Activated T-cell treated with anti-CD3 and anti-CD28 coated beads, Interleukin-2, amount 50 U/mL, for 72 hours (primary cell): Measurements from ENCODE around the gene SLC9A4. TPM values are rescaled to one million over a fixed set of nuclear protein-coding genes. Genes with fewer than 3 reads are reported as not detected.

ENCODE experiments used
- ATAC-seq, 2 donors: fragments of 150-1000 bp; cut with Tn5 transposase; replicated peaks in 1 of 2; 2 replicates each; pipeline ENCODE4 v1.10.0; 2021; ENCODE audit warnings: moderate library complexity in 2 of 2, mild to moderate bottlenecking in 1 of 2
- DNase-seq, 2 donors: peaks; one replicate each; pipeline ENCODE4 v3.0.0; 2021 to 2022; ENCODE audit warnings: mixed read lengths in 1 of 2
- H3K27ac Mint-ChIP-seq: one replicate; pipeline ENCODE4 v1.8.0; 2022; ENCODE audit warnings: mild to moderate bottlenecking, moderate library complexity, mixed read lengths
- H3K27me3 Mint-ChIP-seq: one replicate; pipeline ENCODE4 v1.8.0; 2022; ENCODE audit warnings: low read depth, mixed read lengths
- H3K36me3 Mint-ChIP-seq, 2 donors: one replicate each; pipeline ENCODE4 v1.8.0; 2022; ENCODE audit warnings: mixed read lengths in 2 of 2, mild to moderate bottlenecking in 1 of 2; ENCODE audit not compliant: insufficient read depth in 2 of 2
- H3K4me1 Mint-ChIP-seq: one replicate; pipeline ENCODE4 v1.8.0; 2022; ENCODE audit warnings: low read depth, mixed read lengths
- H3K4me3 Mint-ChIP-seq, 2 donors: one replicate each; pipeline ENCODE4 v1.8.0; 2022; ENCODE audit warnings: mild to moderate bottlenecking in 2 of 2, mixed read lengths in 2 of 2, moderate library complexity in 2 of 2
- H3K9me3 Mint-ChIP-seq, 2 donors: one replicate each; pipeline ENCODE4 v1.8.0; 2022; ENCODE audit warnings: mixed read lengths in 2 of 2
- total RNA-seq, 2 donors: library from RNA; stranded (reverse); gene quantifications; one replicate each; pipeline ENCODE4 v1.2.3, GENCODE V29; 2022

Gene SLC9A4
- total RNA-seq, 2 donors from 2014 or later: 0.14 TPM; not detected in 1

DNA sequence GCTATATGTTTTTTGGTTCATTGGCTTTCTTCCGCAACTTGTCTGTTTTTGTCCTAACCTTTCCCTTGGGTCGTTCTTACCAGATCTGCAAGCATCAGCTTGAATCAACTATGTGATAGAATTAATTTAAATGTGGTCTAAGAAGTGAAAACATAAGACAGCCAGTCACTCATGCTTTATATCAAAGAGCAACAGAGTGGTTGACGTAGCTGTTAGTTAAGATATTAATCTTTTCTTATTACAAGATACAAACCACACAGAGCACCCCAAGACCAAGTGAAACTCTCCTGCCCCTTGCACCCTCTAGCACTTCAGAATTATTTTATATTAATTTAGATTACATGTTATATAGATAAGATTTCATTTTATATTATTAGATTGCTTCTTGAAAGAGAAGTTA is 34.9 kb upstream of the SLC9A4 start:
- DNase-seq (no peak), ATAC-seq (peak; percentile 17 to 35)
- H3K27me3 Mint-ChIP-seq: no peaks in the 10 kb centered on the region
- H3K36me3 Mint-ChIP-seq: peaks cover 0 to 2% of the 10 kb centered on the region in 2 donors
- peaks cover 24% of the 10 kb centered on the region for H3K4me1 Mint-ChIP-seq
- no peaks in the 10 kb centered on the region for H3K9me3 Mint-ChIP-seq
- H3K4me3 Mint-ChIP-seq: no peak overlapping the region
- H3K27ac Mint-ChIP-seq: no peak overlapping the region

- H3K4me3 Mint-ChIP-seq: no peak overlapping the region
- peaks cover 0 to 2% of the 10 kb centered on the region in 2 donors for H3K36me3 Mint-ChIP-seq
- ATAC-seq: peak; percentile 41 to 68
- no peak for DNase-seq
- H3K27ac Mint-ChIP-seq: no peak overlapping the region
- peaks cover 29% of the 10 kb centered on the region for H3K4me1 Mint-ChIP-seq
- H3K27me3 Mint-ChIP-seq: no peaks in the 10 kb centered on the region
- H3K9me3 Mint-ChIP-seq: no peaks in the 10 kb centered on the region
These were observed 34.4 kb upstream of the SLC9A4 start for GRCh38 chr2:102438578-102438977.

DNA sequence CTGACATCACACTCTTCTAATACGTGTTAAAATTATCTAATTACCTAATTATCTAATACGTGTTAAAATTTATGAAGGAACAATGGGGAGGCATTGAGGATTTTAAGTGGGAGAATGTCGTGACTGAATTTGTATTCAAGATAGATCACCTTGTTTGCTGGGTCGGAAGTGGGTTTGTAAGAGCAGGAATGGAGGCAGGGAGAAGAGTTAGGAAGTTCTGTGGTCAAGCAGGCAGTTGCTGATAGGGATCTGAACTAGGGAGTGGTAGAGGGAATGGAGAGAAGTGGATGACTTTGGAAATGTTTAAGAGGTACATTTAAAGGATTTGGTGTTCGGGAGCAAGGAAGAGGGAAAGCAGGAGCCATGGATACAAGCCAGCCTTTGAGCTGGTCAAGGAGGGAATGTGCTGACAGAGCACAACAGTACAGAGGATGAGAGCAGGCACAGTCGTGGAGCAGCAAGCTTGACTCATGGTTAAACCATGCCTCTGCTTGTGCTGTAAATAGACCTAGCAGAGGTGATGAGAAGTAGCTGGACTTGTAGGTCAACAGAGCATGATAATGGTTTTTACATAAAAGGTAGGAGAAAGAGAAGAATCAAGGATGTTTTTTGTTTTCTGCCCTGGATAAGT is 33.8 kb upstream of the SLC9A4 start:
- no peak overlapping the region for H3K4me3 Mint-ChIP-seq
- H3K27me3 Mint-ChIP-seq: no peaks in the 10 kb centered on the region
- ATAC-seq (no peak), DNase-seq (no peak)
- H3K27ac Mint-ChIP-seq: no peak overlapping the region
- no peaks in the 10 kb centered on the region for H3K9me3 Mint-ChIP-seq
- H3K36me3 Mint-ChIP-seq: peaks cover 0 to 2% of the 10 kb centered on the region in 2 donors
- peaks cover 29% of the 10 kb centered on the region for H3K4me1 Mint-ChIP-seq

- peak; percentile 74 to 78 for ATAC-seq
- DNase-seq: peak; percentile 40 to 44
- peak overlapping the region; percentile 42 to 64 for H3K4me3 Mint-ChIP-seq
- no peaks in the 10 kb centered on the region for H3K36me3 Mint-ChIP-seq
- no peaks in the 10 kb centered on the region for H3K27me3 Mint-ChIP-seq
- H3K4me1 Mint-ChIP-seq: peaks cover 9% of the 10 kb centered on the region
- no peaks in the 10 kb centered on the region for H3K9me3 Mint-ChIP-seq
- no peak overlapping the region for H3K27ac Mint-ChIP-seq
These were observed 29.8 kb upstream of the SLC9A4 start for GRCh38 chr2:102442967-102443828.

DNA sequence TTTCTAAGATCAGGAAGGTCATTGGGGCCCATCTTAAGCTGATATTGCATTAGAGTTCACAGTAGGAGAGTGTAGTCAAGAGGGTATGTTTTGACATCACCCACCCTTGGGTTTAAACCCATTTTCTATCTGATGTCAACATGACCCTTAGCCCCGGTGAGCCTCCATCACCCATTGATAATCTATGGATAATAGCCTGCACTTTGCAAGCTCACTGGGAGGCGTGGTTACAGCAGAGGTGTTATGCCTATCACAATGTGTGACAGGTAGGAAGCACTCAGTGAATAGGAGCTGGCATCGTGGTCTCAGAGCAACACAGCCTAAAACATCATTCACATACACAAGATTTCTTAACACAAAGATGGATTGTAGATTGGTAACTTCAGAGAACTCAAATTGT is 28.8 kb upstream of the SLC9A4 start:
- no peaks in the 10 kb centered on the region for H3K27me3 Mint-ChIP-seq
- ATAC-seq (no peak), DNase-seq (no peak)
- H3K9me3 Mint-ChIP-seq: no peaks in the 10 kb centered on the region
- no peaks in the 10 kb centered on the region for H3K36me3 Mint-ChIP-seq
- no peak overlapping the region for H3K4me3 Mint-ChIP-seq
- H3K4me1 Mint-ChIP-seq: peaks cover 9% of the 10 kb centered on the region
- no peak overlapping the region for H3K27ac Mint-ChIP-seq

DNA sequence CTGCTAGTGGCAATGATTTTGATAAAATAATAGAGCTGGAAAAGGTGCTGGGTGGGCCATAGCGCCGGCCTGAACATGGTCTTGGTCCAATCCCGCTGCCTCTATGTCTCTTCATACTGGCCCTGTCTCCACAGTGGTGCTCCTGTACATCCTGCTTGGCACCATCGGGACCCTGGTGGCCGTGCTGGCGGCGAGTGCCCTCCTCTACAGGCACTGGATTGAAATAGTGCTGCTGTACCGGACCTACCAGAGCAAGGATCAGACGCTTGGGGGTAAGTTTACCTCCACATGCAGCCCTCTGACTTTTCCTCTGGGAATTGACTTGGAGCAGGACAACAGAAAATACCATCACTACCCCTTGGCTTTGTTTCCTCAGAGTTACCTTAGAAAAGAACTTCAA is 26.1 kb upstream of the SLC9A4 start:
- no peak for DNase-seq
- no peak overlapping the region for H3K4me3 Mint-ChIP-seq
- H3K27me3 Mint-ChIP-seq: no peaks in the 10 kb centered on the region
- peaks cover 9% of the 10 kb centered on the region for H3K4me1 Mint-ChIP-seq
- H3K9me3 Mint-ChIP-seq: no peaks in the 10 kb centered on the region
- no peaks in the 10 kb centered on the region for H3K36me3 Mint-ChIP-seq
- no peak overlapping the region for H3K27ac Mint-ChIP-seq
- no peak for ATAC-seq

DNA sequence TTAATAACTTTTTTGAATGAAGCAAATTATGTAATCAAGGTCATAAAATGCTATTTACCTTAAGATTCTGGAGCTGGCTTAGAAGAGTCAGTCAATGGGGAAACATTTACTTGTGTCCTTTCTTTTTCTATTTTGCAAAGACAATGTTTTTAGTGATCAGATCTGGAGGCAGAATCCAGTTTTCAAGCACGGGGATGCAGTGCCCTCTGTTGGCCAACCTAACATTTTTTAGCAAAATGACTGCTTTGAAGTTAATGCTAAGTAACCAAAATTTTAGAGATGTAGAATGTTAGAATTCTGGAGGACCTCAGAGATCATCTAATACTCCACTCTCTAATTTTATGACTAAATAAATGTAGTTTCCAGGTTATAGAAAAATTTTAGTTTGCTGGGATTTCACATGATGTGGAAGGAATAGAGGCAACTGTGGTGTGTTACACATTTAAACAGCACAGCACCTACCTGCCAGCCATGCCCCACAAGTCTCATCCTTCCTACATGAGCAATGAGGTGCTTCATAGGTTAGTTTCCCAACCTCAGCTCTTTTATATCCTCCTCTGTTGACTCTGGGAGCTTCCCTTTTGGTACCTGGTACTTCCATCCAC is 23.6 kb upstream of the SLC9A4 start:
- H3K4me1 Mint-ChIP-seq: peaks cover 11% of the 10 kb centered on the region
- H3K27me3 Mint-ChIP-seq: peaks cover 1% of the 10 kb centered on the region
- H3K36me3 Mint-ChIP-seq: peaks cover 0 to under 1% of the 10 kb centered on the region in 2 donors
- no peaks in the 10 kb centered on the region for H3K9me3 Mint-ChIP-seq
- no peak overlapping the region for H3K27ac Mint-ChIP-seq
- DNase-seq (peak; percentile 65 to 76), ATAC-seq (peak; percentile 44 to 45)
- no peak overlapping the region for H3K4me3 Mint-ChIP-seq

DNA sequence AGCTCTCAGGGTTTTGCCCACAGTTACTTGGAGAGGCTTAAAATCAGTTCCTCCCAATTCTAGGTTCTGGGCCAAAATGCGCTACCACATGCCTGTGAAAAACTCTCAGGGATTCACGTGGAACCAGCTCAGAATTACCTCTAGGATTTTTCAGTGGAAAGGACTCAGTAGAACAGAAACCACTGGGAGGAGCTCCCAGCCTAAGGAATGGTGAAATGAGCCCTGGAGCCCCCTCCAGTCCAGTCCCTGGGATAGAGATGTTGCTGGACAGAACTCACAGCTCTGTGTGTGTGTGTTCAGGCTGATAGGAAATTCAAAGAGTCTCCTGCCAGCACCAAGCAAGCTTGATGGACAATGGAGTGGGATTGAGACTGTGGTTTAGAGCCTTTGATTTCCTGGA is 21.1 kb upstream of the SLC9A4 start:
- H3K4me1 Mint-ChIP-seq: peaks cover 19% of the 10 kb centered on the region
- DNase-seq (no peak), ATAC-seq (no peak)
- H3K4me3 Mint-ChIP-seq: no peak overlapping the region
- no peaks in the 10 kb centered on the region for H3K9me3 Mint-ChIP-seq
- peaks cover 3 to 7% of the 10 kb centered on the region in 2 donors for H3K36me3 Mint-ChIP-seq
- no peak overlapping the region for H3K27ac Mint-ChIP-seq
- H3K27me3 Mint-ChIP-seq: peaks cover 14% of the 10 kb centered on the region

- DNase-seq: peak in 1 of 2 donors; percentile 24
- H3K36me3 Mint-ChIP-seq: peaks cover 3 to 7% of the 10 kb centered on the region in 2 donors
- H3K27me3 Mint-ChIP-seq: peaks cover 14% of the 10 kb centered on the region
- ATAC-seq: peak; percentile 39 to 54
- peaks cover 19% of the 10 kb centered on the region for H3K4me1 Mint-ChIP-seq
- no peak overlapping the region for H3K4me3 Mint-ChIP-seq
- no peak overlapping the region for H3K27ac Mint-ChIP-seq
- H3K9me3 Mint-ChIP-seq: no peaks in the 10 kb centered on the region
These were observed 19.5 kb upstream of the SLC9A4 start for GRCh38 chr2:102453501-102453900.

DNA sequence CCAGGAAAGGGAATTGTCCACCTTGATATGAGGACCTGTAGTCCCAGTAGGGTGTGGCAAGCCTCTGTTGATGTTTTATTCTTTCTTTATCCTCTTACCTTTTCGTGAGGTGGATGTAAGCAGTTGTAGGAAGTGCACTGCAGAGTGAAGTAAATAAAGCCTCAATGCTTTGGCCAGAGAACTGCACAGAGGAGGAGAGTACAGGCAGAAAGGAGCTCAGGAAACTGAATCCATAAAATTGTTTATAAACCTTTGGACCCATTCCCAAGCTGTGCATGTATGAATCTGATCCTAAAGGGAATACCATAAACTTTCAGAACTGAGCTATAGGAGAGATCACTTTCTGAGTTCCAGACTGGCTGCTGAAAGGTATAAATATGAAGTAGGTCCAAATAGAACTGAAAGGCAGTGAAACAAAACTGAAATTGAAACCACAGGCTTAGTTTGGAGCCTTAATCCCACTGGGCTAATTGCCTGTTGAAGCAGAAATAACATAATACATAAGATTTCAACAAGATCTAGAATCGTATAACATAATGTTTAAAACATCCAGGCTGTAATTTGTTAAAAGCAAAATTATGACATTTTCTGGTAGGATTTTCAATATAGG is 17.9 kb upstream of the SLC9A4 start:
- Mint-ChIP-seq H3K4me3 (no peak overlapping the region), H3K27ac (no peak overlapping the region), H3K27me3 (peaks cover 14% of the 10 kb centered on the region), H3K4me1 (peaks cover 19% of the 10 kb centered on the region), H3K36me3 (peaks cover 3 to 7% of the 10 kb centered on the region in 2 donors), H3K9me3 (no peaks in the 10 kb centered on the region)
- DNase-seq (no peak), ATAC-seq (no peak)

- ATAC-seq (no peak), DNase-seq (no peak)
- H3K9me3 Mint-ChIP-seq: no peaks in the 10 kb centered on the region
- peaks cover 33% of the 10 kb centered on the region for H3K27me3 Mint-ChIP-seq
- no peaks in the 10 kb centered on the region for H3K4me1 Mint-ChIP-seq
- H3K27ac Mint-ChIP-seq: no peak overlapping the region
- H3K36me3 Mint-ChIP-seq: peaks cover 3 to 5% of the 10 kb centered on the region in 2 donors
- no peak overlapping the region for H3K4me3 Mint-ChIP-seq
These were observed 12.6 kb upstream of the SLC9A4 start for GRCh38 chr2:102460467-102460866.

DNA sequence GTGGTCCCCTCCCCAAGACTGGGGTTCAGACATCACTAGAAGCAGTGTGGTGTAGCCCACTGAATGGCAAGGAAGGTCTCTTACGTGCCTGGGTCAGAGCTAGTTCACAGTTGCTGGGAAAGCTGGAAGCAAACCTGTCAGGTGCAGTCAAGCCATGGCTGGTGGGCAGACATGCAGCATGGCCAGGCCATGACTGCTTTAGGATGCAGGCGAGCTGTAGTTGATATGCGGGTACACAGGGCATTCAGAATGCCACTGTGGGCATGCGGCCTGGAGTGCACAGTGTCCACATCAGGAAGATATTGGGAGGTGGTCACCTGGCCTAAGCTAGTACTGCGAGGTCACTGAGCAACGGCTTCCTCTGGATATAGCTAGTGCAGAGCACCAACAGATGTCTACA is 11.8 kb upstream of the SLC9A4 start:
- Mint-ChIP-seq H3K4me1 (no peaks in the 10 kb centered on the region), H3K4me3 (no peak overlapping the region), H3K27ac (no peak overlapping the region), H3K27me3 (peaks cover 27% of the 10 kb centered on the region), H3K36me3 (no peaks in the 10 kb centered on the region), H3K9me3 (no peaks in the 10 kb centered on the region)
- no peak for ATAC-seq
- no peak for DNase-seq

- Mint-ChIP-seq H3K9me3 (no peaks in the 10 kb centered on the region), H3K4me3 (no peak overlapping the region), H3K36me3 (no peaks in the 10 kb centered on the region), H3K4me1 (no peaks in the 10 kb centered on the region), H3K27ac (no peak overlapping the region), H3K27me3 (peaks cover 27% of the 10 kb centered on the region)
- no peak for DNase-seq
- ATAC-seq: no peak
These were observed 9.9 kb upstream of the SLC9A4 start for GRCh38 chr2:102463160-102463559.
